GM12878 (cell line): ENCODE results near the gene GSTCD.

Source experiments
- CHD2 ChIP-seq: IDR thresholded peaks from 2 replicates; pipeline ENCODE4 v1.6.1; 2011; ENCODE audit warnings: low read depth, low read length, improper control_type of control experiment, borderline replicate concordance
- EP300 ChIP-seq, 2 experiments: fragments of 150-350 bp in 1 of 2; IDR thresholded peaks; 2 replicates each; pipeline ENCODE4 v1.6.1; 2011 to 2012; ENCODE audit warnings: low read depth in 2 of 2, low read length in 2 of 2, borderline replicate concordance in 1 of 2, improper control_type of control experiment in 1 of 2, inconsistent platforms in 1 of 2; ENCODE audit not compliant: control insufficient read depth in 1 of 2
- MYB ChIP-seq: fragments of 150-350 bp; IDR thresholded peaks from 2 replicates; pipeline ENCODE4 v1.6.1; 2014; ENCODE audit warnings: mild to moderate bottlenecking, low read depth, low read length, borderline replicate concordance
- POLR2A ChIP-seq: IDR thresholded peaks from 2 replicates; pipeline ENCODE4 v1.6.1; 2011; ENCODE audit warnings: low read depth, mild to moderate bottlenecking, low read length
- TCF12 ChIP-seq: IDR thresholded peaks from 2 replicates; pipeline ENCODE4 v1.6.1; 2011; ENCODE audit warnings: low read depth, mild to moderate bottlenecking, low read length
- ZZZ3 ChIP-seq: IDR thresholded peaks from 2 replicates; pipeline ENCODE4 v1.6.1; 2011; ENCODE audit warnings: low read depth; ENCODE audit not compliant: control insufficient read depth, insufficient read length
- TF ChIP-seq, protein P1 (sequence below): IDR thresholded peaks from 2 replicates; pipeline ENCODE4 v1.6.1; 2011; ENCODE audit warnings: low read depth, low read length, improper control_type of control experiment, borderline replicate concordance
- TF ChIP-seq, protein P2 (sequence below), 3 experiments: IDR thresholded peaks in 2 of 3; conservative IDR thresholded peaks in 1 of 3; 2 replicates each; pipeline ENCODE4 v1.5.1; 2011; ENCODE audit warnings: low read depth in 3 of 3, low read length in 3 of 3, mild to moderate bottlenecking in 3 of 3, control low read depth in 2 of 3, moderate library complexity in 2 of 3, inconsistent platforms in 1 of 3, mixed read lengths in 1 of 3; ENCODE audit not compliant: control insufficient read depth in 2 of 3, insufficient read depth in 1 of 3; ENCODE audit errors: extremely low read depth in 1 of 3

DNA sequence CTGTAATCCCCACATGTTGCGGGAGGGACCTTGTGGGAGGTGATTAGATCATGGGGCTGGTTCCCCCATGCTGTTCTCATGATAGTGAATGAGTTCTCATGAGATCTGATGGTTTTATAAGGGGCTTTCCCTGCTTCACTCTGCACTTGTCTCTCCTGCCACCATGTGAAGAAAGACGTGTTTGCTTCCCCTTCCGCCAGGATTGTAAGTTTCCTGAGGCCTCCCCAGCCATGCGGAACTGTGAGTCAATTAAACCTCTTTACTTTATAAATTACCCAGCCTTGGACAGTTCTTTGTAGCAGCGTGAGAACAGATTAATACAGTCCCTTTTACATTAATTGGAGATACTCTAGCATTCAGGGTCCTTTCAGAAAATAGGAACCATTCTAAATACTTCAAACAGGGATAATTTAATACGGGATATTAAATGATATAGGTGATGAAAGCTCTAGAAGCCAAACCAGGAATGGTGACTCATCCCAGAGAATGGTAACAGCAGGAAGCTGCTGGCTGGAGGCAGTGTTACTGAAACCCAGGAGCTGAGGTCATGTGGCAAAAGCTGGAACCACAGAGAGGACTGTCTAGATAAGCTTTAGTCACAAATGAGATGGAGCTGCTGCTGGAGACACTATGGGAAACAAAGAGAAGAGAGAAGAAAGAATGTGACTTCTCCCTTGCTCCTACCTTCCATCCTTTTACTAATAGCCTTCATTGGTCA is 57.3 kb downstream of the GSTCD start:
- TF ChIP-seq CHD2 (no peak), POLR2A (no peak), EP300 (IDR thresholded peaks at IDR 0.05; ENCODE audit: borderline replicate concordance in 1 of 2, control insufficient read depth in 1 of 2, low read depth in 2 of 2, low read length in 2 of 2) (no peak), ZZZ3 (no peak), MYB (no peak), TCF12 (no peak)
- TF ChIP-seq, protein P1, sequence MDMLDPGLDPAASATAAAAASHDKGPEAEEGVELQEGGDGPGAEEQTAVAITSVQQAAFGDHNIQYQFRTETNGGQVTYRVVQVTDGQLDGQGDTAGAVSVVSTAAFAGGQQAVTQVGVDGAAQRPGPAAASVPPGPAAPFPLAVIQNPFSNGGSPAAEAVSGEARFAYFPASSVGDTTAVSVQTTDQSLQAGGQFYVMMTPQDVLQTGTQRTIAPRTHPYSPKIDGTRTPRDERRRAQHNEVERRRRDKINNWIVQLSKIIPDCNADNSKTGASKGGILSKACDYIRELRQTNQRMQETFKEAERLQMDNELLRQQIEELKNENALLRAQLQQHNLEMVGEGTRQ: no peak
- TF ChIP-seq, protein P2, sequence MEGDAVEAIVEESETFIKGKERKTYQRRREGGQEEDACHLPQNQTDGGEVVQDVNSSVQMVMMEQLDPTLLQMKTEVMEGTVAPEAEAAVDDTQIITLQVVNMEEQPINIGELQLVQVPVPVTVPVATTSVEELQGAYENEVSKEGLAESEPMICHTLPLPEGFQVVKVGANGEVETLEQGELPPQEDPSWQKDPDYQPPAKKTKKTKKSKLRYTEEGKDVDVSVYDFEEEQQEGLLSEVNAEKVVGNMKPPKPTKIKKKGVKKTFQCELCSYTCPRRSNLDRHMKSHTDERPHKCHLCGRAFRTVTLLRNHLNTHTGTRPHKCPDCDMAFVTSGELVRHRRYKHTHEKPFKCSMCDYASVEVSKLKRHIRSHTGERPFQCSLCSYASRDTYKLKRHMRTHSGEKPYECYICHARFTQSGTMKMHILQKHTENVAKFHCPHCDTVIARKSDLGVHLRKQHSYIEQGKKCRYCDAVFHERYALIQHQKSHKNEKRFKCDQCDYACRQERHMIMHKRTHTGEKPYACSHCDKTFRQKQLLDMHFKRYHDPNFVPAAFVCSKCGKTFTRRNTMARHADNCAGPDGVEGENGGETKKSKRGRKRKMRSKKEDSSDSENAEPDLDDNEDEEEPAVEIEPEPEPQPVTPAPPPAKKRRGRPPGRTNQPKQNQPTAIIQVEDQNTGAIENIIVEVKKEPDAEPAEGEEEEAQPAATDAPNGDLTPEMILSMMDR (IDR thresholded peaks at IDR 0.05 in 2 of 3, conservative IDR thresholded peaks at IDR 0.05 in 1 of 3; ENCODE audit: control insufficient read depth in 2 of 3, extremely low read depth in 1 of 3, insufficient read depth in 1 of 3, low read depth in 3 of 3, low read length in 3 of 3): no peak
